ENCODE measurements around the gene GAST.
"Not testable (repeated sequence)": the region's sequence is repeated elsewhere in the genome, so short reads cannot be mapped to it uniquely, and the experiment has no call there.

Gene GAST

GRCh38 chr17:41683441-41684007 lies 28.6 kb upstream of the GAST start:
- DNase-seq (ENCODE audit: low read depth, low spot score): no peak

DNA sequence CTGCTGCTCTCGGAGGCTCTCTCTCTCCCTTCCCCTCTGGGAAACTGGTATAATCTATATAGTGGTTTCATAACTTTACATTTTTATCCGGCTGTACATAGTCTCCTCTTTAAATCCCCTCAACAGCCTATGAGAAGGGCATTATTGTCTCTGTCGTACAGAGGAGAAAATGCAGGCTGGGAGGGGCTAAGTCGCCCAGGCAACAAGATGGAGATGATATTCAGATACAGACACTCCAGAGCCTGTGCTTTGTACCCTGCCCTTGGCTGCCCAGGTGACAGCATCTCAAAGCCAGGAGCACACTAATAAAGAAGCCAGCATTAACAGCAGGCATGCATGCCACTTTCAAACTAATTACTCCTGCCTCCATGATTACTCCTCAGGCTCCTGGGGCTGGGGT lies 28.1 kb upstream of the GAST start:
- no peak for DNase-seq (ENCODE audit: low read depth, low spot score)

DNA sequence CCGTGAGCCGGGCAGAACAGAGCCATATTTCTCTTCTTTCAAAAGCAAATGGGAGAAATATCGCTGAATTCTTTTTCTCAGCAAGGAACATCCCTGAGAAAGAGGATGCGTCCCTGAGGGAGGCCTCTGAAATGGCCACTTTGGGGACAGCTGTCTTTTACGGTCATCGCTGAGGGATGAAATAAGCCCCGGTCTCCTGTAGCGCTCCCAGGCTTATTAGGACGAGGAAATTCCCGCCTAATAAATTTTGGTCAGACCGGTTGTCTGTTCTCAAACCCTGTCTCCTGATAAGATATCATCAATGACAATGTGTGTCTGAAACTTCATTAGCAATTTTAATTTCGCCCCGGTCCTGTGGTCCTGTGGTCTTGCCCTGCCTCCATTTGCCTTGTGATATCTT lies 26.4 kb upstream of the GAST start:
- DNase-seq (ENCODE audit: low read depth, low spot score): not testable (repeated sequence)

- DNase-seq (ENCODE audit: low read depth, low spot score): no peak
These were observed 25.9 kb upstream of the GAST start for GRCh38 chr17:41686281-41686680.

DNA sequence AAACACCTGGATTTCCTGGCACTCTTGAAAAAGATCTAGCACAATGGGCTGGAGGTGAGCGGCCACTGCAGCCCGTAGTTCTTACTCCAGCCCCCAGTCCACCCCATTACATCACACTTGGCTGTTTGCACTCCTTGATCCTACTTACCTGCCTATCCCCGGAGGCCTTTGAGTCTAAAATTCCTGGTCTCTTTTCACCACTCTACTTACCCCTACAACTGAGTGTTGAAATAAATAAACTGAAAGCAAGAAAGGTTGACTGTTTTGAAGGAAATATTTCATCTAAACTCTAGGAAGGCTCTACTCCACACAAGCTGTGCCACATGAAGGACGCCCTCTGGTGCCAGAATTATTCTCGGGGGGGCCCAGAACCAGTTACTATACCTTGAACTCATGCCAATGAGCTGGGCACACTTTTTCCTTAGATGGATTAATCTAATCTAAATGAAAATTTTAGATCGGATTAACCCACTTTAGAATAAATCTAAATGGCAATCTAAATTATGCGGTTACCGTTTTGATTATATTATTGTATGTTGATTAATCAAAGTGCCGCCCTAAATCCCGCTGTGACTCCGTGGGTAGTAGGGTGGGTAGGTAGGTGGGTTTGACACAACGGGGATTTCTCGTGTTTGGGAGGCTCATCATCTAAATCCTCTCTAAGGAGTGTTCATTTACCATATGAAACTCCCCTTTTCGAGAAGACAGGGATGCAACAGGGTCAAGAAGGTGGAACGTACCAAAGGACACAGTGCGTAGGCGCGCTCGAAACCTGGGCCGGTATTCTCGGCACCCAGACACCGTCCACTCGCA lies 24.1 kb upstream of the GAST start:
- no peak for DNase-seq (ENCODE audit: low read depth, low spot score)

- DNase-seq (ENCODE audit: low read depth, low spot score): peak; percentile 100
These were observed 23.3 kb upstream of the GAST start, which contains the start of gene EIF1 for GRCh38 chr17:41688641-41689496. EIF1 (plus strand) TSS chr17:41688885; CDS start chr17:41689039, 154 bp downstream.

DNA sequence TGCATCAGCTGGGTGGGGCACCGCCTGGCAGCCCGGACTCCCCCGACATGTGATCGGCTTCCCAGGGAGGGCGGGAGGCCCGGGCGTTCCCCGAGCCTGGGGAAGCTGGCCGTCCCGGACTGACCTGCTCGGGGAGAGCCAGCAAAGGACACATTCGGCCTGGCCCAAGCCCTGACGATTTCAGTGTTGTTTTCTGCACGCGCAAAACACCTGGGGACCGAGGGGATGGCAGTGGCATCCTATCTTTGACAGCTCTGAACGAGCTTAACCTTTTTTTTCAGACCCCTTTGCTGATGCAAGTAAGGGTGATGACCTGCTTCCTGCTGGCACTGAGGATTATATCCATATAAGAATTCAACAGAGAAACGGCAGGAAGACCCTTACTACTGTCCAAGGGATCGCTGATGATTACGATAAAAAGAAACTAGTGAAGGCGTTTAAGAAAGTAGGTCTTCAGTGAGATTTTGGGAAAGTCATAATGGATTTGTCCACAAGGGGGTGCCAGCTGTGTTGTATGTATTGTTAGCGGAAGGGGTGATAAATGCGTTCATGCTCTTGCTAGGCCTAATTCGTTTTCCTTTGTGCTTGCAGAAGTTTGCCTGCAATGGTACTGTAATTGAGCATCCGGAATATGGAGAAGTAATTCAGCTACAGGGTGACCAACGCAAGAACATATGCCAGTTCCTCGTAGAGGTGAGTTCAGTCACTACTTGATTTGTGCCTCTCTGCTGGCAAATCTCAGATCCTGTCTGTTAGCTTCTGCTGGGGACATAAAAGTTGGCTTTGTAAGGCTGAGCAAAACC lies 22.4 kb upstream of the GAST start:
- peak; percentile 69 for DNase-seq (ENCODE audit: low read depth, low spot score)

DNA sequence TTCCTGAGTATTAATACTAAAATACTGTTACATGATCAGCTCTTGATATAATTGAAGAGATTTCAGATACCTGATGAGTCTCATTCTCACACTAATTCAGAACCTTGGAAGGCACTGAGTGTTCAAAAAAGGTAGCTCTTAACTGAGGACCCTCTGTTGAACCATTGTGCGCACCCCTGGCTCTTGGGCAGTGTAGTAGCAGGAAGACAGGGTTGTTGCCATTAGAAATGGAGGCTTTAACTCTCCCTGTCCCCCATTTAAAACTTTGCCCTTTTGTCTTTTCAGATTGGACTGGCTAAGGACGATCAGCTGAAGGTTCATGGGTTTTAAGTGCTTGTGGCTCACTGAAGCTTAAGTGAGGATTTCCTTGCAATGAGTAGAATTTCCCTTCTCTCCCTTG lies 21.6 kb upstream of the GAST start:
- no peak for DNase-seq (ENCODE audit: low read depth, low spot score)

GRCh38 chr17:41691031-41691777 lies 20.9 kb upstream of the GAST start:
- DNase-seq (ENCODE audit: low read depth, low spot score): no peak

DNA sequence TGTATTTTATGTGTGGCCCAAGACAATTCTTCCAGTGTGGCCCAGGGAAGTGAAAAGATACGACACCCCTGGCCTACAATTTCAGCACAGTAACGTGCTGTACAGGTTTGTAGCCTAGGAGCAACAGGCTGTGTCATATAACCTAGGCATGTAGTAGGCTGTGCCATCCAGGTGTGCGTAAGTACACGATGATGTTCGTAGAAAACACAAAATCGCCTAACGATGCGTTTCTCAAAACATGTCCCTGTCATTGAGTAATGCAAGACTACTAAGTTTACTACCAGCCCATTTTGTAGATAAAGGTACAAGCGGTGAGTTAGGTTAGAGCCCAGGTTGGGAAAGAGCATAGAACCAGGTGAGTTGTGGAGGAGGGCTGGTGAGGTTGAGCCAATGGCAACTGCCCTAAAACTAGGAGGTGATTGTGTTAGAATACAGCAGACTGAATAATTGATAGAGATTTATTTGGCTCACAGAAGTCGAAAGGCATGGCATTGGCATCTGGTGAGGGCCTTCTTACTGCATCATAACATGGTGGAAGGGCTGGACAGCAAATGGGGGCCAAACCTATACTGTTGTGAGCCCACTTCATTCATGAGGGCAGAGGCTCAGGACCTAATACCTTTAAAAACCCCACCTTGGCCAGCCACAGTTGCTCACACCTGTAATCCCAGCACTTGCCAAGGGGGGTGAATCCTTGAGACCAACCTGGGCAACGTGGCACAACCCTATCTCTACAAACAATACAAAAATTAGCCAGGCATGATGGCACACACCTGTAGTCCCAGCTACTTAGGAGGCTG lies 19.2 kb upstream of the GAST start:
- no peak for DNase-seq (ENCODE audit: low read depth, low spot score)

- DNase-seq (ENCODE audit: low read depth, low spot score): no peak
These were observed 16.9 kb upstream of the GAST start for GRCh38 chr17:41695134-41695661.

DNA sequence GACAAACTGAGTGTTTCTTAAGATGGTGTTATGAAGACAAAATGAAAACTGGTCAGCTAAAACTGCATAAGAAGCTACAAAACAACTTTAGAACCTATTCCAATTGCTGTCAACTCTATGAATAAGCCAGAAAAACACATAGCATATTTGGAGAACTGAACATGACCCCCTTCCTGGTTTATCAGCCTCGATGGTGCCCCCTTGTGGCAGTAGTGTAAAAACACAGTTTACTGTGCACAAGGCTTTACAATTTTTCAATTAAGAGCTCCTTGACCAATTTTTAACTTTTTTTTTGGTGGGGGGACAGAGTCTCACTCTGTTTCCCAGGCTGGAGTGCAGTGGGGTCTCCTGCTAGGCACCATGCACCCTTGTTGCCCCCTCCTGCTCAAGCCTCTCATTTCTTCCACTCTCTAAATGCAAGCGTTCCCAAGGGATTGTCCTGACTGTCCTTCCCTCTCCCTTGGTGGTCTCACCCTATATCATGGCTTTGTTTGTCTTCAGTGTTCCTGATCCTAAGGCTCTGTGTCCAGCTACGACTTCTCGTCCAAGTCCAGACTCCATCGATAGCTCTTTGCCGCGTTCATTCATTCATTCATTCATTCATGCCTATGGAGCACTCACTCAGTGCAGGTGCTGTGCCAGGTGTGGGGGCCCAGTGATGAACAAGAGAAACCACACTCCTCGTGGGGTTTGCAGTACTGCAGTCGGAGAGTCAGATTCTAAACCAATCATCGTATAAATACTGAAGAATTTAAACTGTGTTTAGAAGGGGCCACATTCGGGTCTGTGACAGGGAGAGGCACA lies 16.0 kb upstream of the GAST start:
- no peak for DNase-seq (ENCODE audit: low read depth, low spot score)

DNA sequence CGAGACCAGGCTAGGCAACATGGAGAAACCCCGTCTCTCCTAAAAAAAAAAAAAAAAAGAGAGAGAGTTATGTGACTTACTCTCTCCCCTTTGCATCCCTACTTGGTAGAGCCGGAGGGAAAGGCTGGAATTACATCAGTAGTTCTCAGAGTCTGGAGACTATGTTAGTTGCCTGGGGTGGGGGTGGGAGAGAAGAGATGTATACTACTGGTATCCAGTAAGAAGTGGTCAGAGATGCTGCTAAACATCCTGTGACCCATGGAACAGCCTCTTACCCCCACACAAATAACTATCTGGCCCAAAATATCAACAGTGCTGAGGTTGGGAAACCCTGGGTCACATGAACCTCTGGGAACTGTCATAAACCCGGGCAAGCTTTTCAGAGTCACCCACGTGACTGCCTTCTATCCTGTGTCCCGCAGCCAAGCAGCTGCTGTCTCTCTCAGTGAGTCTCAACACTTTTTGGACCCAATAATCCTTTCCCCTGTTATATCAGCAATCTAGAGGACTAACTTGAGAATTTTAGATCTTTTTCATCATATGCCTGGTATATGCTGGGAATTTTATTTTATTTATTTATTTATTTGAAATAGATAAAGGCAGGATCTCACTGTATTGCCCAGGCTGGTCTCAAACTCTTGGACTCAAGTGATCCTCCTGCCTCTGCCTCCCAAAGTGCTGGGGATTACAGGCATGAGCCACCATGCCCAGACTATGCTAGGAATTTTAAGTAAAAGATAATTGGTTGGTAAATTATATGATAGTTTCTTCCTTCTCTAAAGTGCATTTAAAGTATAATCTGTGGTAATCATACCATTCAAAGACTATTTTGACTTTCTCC lies 14.8 kb upstream of the GAST start:
- DNase-seq (ENCODE audit: low read depth, low spot score): no peak

DNA sequence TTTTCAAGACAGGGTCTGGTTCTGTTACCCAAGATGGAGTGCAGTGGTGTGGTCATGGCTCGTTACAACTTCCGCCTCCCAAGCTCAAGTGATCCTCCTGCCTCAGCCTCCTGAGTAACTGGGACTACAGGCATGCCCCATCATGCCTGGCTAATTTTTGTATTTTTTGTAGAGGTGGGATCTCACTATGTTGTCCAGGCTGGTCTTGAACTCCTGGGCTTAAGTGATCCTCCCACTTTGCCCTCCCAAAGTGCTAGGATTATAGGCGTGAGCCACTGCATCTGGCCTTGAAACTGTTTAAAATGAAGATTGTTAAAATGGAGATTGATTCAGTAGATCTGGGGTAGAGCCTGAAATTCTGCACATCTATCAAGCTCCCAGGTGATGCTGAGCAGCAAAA lies 11.3 kb upstream of the GAST start:
- not testable (repeated sequence) for DNase-seq (ENCODE audit: low read depth, low spot score)

DNA sequence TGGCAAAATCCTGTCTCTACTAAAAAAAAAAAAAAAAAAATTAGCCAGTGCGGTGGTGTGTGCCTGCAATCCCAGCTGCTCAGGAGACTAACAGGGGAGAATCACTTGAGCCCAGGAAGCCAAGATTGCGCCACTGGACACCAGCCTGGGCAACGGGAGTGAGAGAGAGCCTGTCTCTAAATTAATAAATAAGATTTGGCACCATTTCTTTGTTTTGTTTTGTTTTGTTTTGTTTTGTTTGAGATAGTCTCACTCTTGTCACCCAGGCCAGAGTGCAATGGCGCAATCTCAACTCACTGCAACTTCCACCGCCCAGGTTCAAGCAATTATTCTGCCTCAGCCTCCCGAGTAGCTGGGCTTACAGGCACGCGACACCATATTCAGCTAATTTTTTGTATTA lies 9.4 kb upstream of the GAST start:
- DNase-seq (ENCODE audit: low read depth, low spot score): no peak

DNA sequence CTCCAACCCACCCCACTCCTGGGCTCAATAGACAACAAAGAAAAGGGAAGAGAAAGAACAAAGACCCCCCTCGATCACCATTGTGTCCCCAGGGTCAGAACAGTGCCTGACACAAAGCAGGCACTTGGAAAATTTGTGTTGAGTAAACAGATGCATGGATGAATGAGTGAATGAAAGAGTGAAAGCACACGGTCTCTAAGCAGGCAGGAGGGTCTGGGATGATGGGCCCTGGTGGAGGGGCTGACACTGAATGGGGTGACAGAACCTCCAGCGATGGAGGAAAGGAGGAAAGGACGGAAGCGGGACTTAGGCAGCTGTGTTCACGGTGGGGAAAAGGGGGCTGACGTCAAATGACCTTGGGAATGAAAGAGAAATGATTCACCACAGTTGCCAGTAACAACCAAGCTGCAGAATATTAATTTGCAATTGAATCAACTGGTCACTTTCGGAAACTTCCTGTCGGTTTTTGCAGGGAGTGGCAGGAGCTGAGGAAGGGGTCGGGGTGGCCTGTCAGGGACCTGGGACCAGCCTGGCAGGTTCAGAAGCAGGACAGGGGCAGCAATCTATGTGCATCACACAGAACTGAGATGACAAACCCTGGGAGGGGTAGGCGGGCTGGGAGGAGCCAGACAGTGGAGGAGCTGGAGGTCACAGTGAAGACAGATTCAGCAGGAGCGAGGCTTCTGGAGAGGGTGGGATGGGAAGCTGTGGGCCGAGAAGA lies 6.7 kb upstream of the GAST start:
- peak; percentile 83 for DNase-seq (ENCODE audit: low read depth, low spot score)
